GM20431 (cell line): ENCODE data around the gene ADAMTS7.
"Not testable (repeated sequence)": the region's sequence is repeated elsewhere in the genome, so short reads cannot be mapped to it uniquely, and the experiment has no call there.

Experiments
- in situ Hi-C: fragments of 300-500 bp; cut with MseI, MboI; formaldehyde crosslinking; loops from one replicate; pipeline ENCODE4 v1.15.0; 2020; ENCODE audit warnings: low sequenced_read_pairs; ENCODE audit not compliant: unreplicated experiment

Gene ADAMTS7

DNA sequence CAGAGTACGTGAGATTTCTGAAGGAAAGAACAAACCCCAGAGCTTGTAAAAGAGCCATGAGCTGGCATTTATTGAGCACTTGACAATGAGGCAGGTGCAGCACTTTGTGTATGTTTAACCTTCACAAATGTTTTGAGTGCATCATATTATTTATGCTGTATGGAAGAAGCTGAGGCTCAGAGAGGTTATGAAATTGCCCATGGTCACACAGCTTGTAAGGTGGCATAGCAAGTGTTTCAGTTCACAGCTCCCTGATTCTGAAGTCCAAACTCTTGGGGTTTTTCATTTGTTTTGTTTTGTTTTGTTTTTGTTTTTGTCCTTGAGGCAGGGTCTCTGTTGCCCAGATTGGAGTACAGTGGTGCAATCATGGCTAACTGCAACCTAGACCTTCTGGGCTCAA lies 25.1 kb upstream of the ADAMTS7 start:
- in situ Hi-C loops, result no loop called here

GRCh38 chr15:78831229-78832207 lies 20.3 kb upstream of the ADAMTS7 start:
- in situ Hi-C loops, result no loop called here

DNA sequence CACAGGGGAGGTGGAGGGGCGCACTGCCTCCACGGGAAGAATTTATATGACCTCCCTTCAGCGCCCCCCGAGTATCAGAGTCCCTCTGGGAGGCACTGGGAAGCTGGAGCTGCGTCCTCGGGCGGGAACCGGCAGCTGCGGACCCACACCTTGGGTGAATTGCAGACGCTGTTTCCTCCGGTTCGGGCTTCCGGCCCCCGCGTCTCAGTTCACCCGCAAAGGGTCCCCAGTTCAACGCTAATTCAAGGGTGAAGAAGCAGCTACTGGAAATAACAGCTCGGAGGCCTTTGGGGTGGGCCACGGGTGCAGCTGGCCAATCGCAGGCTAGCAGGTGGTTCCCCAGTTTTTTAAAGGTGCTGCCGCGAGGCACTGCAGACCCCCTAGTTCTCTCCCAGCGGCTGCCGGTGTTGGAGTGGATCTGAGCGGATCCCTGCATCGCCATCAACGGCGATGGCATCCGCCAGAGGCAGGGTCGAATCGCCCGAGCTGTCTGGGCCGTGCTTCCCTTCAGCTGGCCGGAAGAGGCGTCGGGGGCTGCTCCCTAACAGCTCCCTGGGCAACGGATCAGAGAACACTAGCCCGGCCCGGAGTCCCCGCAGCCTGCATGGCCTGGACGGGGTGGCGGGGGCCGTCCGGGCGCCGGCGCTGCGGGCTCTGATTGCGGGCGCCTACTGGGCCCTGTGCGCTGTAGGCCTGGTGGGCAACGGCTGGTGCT lies 19.4 kb upstream of the ADAMTS7 start:
- in situ Hi-C loops, result no loop called here

GRCh38 chr15:78828920-78829319 lies 17.7 kb upstream of the ADAMTS7 start:
- in situ Hi-C loops, result no loop called here

- in situ Hi-C loops, result no loop called here
Measured at GRCh38 chr15:78822514-78822913, 11.2 kb upstream of the ADAMTS7 start.

GRCh38 chr15:78811825-78812183 lies 540 bp upstream of the ADAMTS7 start:
- in situ Hi-C loops, result no loop called here

DNA sequence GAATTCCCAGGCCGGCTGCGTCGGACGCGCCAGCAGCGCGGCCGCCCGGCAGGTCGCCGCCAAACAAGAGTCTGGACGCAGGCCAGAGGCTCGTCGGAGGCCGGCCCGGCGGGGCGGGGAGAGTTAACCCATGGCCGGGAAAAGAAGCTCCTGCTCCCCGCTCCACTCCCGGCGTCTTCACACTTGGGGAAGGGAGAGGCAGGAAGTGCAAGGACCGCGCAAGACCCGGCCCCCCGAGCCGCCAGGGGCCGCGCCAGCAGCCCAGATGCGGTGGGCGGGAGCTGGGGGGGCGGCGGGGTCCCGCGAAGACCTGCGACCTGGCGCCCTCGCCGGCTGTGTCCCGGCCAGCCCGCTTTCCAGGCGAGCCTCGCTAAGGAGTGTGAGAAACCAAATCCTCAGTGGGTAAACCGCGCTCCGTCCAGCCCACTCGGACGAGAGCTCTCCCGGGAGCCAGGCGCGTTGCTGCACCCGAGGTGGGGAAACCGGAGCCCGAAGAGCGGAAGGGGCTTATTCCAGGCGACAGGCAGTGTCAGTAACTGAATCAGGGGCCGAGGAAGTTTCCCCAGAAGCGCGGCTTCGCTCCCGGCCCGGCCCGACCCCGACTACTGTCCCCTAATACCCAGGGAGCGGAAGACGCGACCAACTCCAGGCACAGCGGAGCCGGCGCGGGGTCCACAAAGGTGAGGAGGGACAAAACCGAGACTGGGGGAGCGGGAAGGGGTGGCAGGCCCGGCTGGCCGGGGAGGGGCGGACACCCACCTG lies 721 bp downstream of the ADAMTS7 start:
- in situ Hi-C loops, result no loop called here

DNA sequence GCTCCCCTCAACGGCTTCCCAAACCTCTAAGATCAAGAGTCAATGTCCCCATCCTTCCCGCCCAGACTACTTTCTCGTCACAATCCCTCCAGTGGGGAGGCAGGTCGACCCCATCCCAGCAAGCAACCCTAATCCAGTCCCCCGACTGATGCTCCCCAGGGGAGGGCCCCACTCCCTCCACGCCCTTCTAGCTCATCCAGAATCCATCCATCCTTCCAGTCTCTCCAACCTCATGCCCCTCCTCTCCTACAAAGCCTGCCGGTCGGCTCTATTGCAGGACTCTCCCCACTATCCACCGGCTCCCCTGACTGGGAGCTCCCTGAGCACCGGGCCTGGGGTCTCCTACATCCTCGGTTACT lies 1.3 kb downstream of the ADAMTS7 start:
- in situ Hi-C loops, result no loop called here

DNA sequence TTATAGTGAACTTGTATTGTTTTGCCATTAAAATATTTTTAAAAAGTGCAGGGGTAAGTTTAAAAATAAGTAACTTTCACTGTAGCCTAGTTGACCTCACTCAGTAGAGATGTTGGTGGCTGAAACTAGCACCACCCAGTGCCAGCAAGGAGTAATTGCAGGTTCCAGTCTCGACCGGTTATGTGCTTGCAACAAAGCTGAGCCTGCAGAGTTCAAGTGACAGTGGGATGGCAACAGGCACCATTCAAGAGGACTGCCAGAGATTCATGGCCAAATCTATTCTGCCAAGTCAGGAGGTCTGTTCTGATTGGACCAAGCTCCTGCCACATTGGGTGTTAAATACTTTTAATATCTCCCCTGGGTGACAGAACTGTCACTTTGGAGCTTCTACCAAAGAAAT lies 2.7 kb downstream of the ADAMTS7 start:
- in situ Hi-C loops, result no loop called here

- in situ Hi-C loops, result no loop called here
Measured at GRCh38 chr15:78807359-78807758, 3.9 kb downstream of the ADAMTS7 start.

DNA sequence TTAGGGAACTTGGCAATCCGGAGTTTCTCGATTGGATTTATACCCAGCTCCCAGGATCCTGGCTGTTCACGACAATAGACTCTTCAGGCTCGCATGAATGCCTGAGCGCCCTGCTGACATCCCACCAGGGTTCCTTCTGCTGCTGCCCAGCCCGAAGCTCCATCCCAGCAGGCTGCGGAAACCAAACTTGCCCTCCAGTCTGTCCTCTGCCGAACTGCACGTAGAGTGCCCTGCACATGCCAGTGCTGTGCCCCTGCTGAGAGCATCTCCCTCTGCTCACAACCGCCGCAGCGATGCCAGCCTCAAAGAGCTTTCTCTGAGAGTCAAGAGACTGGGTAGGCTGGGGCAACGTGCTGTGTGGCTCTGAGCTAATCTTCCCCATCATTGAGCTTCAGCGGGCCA lies 6.9 kb downstream of the ADAMTS7 start:
- in situ Hi-C loops, result no loop called here

DNA sequence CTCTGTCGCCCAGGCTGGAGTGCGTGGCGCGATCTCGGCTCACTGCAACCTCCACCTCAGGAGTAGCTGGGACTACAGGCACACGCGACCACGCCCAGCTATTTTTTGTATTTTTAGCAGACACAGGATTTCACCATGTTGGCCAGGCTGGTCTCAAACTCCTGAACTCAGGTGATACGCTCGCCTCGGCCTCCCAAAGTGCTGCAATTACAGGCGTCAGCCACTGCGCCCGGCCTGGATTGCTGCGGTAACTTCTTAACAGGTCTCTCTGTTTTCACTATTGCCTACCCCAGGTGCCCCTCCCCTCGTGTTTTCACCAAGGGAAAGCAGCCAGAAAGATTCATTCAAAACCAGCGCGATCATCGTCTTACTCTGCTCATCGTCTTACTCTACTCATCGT lies 10.5 kb downstream of the ADAMTS7 start:
- in situ Hi-C loops, result no loop called here

GRCh38 chr15:78800189-78800588 lies 11.1 kb downstream of the ADAMTS7 start:
- in situ Hi-C loops, result no loop called here

- in situ Hi-C loops, result not testable (repeated sequence)
Measured at GRCh38 chr15:78799102-78799501, 12.2 kb downstream of the ADAMTS7 start.

- in situ Hi-C loops, result not testable (repeated sequence)
Measured at GRCh38 chr15:78798355-78798754, 12.9 kb downstream of the ADAMTS7 start.

- in situ Hi-C loops, result no loop called here
Measured at GRCh38 chr15:78797951-78798350, 13.3 kb downstream of the ADAMTS7 start.

DNA sequence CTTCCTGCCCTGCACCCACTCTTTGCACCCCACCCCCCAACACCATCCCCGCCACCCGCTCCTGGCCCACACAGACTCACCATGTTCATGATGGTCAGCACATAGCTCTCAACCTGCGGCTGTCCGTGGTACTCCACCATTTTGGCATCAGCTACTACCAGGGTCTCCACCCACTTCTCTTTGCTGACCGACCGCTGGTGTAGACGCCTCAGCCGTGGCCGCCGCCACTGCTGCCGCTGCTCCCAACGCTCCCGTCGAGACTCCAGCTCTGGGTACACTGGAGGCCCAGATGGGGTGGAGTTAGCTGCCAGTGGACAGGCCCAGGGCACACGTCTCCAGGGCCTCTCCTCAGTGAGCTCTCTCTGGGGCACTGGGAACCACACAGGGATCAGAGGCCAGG lies 14.8 kb downstream of the ADAMTS7 start:
- in situ Hi-C loops, result no loop called here

- in situ Hi-C loops, result no loop called here
Measured at GRCh38 chr15:78795043-78795442, 16.2 kb downstream of the ADAMTS7 start.

DNA sequence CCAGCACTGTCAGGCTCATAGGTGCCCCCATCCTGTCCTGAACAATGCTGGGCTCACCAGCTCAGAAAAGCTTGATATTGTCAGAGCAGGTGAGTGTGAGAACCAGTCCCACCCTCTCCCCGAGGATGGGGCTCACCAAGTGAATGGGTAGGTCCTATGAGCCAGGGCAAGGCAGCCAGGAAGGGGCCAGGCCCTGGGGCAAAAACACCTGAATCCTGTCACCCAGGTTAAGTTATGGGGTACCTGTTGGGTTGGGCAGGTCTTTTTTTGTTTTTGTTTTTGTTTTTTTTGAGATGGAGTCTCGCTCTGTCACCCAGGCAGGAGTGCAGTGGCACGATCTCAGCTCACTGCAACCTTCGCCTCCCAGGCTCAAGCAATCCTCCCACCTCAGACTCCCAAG lies 16.8 kb downstream of the ADAMTS7 start:
- in situ Hi-C loops, result not testable (repeated sequence)

GRCh38 chr15:78791357-78791756 lies 19.9 kb downstream of the ADAMTS7 start:
- in situ Hi-C loops, result no loop called here

DNA sequence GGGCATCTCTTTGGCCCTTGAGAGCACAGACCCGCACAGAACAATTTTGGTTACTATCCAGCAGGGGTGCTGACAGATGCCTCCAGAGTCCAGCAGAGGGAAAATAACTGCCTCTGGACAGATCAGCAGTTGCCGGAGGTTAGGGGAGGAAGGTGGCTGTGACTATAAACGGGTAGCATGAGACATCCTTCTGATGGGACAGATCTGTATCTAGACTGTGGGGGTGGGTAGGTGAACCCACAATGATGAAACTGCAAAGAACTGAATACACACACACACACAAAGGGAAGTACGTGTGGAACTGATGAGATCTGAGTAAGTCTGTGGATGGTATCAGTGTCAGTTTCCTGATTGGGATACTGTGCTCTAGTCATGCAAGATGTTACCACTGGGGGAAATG lies 21.2 kb downstream of the ADAMTS7 start:
- in situ Hi-C loops, result no loop called here
